Measurements from ENCODE around the gene TMEM8B. TPM values are rescaled to one million over a fixed set of nuclear protein-coding genes. Genes with fewer than 3 reads are reported as not detected.
A peak's percentile ranks its signal among the peaks of the same experiment; 100 is the strongest.

TMEM8B gene
- total RNA-seq, 4 donors from 2014 or later, result 7.8 to 21.3 (median 9.6) TPM

DNA sequence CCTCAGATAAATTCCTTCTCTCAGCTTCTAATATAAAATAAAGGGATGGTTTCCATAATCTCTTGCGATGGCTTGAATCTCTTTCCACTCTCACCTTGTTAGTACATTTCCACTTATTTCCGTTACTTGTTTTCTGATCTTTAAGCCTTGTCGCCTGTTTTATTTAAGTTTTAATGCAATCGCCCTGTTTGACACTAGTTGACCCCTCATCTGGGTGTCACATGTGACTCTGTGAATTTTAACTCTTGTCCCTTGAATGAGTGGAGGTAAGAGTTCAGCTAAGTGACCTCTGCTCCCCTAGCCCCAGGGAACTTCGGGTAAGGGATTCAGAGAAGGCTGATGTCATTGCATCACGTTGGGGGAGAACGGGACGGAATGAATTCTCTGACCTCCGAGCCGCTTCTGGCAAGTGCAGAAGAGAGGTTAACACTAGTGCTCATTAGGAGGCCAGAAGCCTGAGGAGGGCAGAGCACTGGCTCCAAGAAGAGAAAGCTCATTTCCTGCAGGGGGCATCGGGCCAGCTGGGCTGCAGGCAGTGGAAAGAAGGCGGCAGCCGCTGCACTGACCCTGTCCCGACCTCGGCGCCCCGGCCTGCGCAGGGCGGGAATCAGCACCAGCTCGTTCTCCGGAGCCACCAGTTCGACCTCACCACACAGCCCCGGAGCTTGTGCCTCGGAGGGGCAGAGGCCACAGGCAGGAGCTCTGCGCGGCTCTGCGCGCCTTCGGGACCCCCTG is 14.8 kb upstream of the TMEM8B start:
- intact Hi-C loops (cut with DNase I; ENCODE audit: low total_unique reads), result no loop called here

DNA sequence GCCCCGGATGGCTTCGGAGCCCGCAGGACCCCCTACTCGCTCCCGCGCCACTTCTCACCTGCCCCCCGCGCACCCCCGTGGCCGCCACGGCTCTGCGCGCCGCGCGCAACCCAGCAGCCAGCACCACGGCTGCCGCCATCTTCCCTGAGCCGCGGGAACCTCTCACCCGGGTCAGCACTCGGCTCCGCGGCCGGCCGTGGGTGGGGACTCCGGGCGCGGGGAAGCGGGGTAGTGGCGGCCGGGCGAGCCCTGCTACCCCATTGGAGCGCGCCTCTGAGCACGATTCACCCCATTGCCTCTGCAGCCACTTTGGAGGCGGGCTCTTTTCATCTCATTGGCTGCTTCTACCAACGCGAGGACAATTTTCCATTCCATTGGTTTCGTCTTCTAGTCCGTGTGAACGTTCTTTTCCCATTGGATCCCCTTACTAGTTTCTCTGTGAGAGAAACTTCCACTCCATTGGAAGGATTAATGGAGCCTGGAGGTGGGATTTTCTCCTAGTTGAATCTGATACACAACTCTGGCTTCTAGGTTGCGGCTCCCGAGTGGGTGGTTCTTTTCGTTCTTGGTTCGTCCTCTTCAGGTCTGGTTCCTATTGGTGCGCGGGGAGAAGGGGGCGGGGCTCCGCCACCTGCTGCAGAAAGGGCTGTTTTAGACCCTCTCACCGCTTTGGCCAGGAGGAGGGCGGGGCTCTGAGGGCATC is 14.0 kb upstream of the TMEM8B start, which contains the start of gene HINT2:
Gene HINT2 (minus strand): TSS at position 202 of the 703 bp plus-strand sequence. CDS start 63 bp downstream, at position 139.
- Histone ChIP-seq H3K36me3 (no peaks in the 10 kb centered on the region), H3K27ac (peak within 1 kb of the TSS; percentile 100), H3K9me3 (no peaks in the 10 kb centered on the region), H3K4me3 (peak within 1 kb of the TSS; percentile 74 to 100 (median 90)), H3K27me3 (no peaks in the 10 kb centered on the region), H3K4me1 (peaks cover 21 to 38% (median 30%) of the 10 kb centered on the region in 4 donors)
- DNase-seq, result peak; percentile 99
- intact Hi-C loops (cut with DNase I; ENCODE audit: low total_unique reads), result no loop called here
- in situ Hi-C loops (cut with MboI; ENCODE audit: low pct_ligation_motif_present in 1 of 4, low pct_unique_long_range_greater_than_20kb in 1 of 4, low sequenced_read_pairs in 3 of 4), result loop anchor here in 1 of 4 donors (10.0 kb wide), 1 partner anchor 80 kb away; the partner anchor contains the start of genes CREB3 and TLN1
- TF ChIP-seq, protein P1, sequence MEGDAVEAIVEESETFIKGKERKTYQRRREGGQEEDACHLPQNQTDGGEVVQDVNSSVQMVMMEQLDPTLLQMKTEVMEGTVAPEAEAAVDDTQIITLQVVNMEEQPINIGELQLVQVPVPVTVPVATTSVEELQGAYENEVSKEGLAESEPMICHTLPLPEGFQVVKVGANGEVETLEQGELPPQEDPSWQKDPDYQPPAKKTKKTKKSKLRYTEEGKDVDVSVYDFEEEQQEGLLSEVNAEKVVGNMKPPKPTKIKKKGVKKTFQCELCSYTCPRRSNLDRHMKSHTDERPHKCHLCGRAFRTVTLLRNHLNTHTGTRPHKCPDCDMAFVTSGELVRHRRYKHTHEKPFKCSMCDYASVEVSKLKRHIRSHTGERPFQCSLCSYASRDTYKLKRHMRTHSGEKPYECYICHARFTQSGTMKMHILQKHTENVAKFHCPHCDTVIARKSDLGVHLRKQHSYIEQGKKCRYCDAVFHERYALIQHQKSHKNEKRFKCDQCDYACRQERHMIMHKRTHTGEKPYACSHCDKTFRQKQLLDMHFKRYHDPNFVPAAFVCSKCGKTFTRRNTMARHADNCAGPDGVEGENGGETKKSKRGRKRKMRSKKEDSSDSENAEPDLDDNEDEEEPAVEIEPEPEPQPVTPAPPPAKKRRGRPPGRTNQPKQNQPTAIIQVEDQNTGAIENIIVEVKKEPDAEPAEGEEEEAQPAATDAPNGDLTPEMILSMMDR (IDR thresholded peaks at IDR 0.05), result peak in 1 of 5 experiments; percentile 16
- TF ChIP-seq POLR2AphosphoS5 (IDR thresholded peaks at IDR 0.05), result peak; percentile 93 to 98 (median 98)
- no peak for TF ChIP-seq EP300 (IDR thresholded peaks at IDR 0.05; ENCODE audit: low read depth)
- peak; percentile 97 for TF ChIP-seq POLR2A (IDR thresholded peaks at IDR 0.05)
- 0% methylated on average over 47 of the region's 52 CpGs; no CpG with 5 or more reads in 1 of the 2 donors for WGBS, 2 donors (ENCODE audit: low coverage in 1 of 2)

More for the DNA sequence above, 14.8 kb upstream of the TMEM8B start:
- Histone ChIP-seq H3K36me3 (no peaks in the 10 kb centered on the region), H3K9me3 (no peaks in the 10 kb centered on the region), H3K4me3 (peak overlapping the region; percentile 74 to 100 (median 90)), H3K4me1 (peaks cover 21 to 38% (median 30%) of the 10 kb centered on the region in 4 donors), H3K27me3 (no peaks in the 10 kb centered on the region), H3K27ac (peak overlapping the region; percentile 100)
- in situ Hi-C loops (cut with MboI; ENCODE audit: low pct_ligation_motif_present in 1 of 4, low pct_unique_long_range_greater_than_20kb in 1 of 4, low sequenced_read_pairs in 3 of 4), result loop anchor here in 1 of 4 donors (10.0 kb wide), 1 partner anchor 79 kb away; the partner anchor contains the start of genes CREB3 and TLN1
- peak; percentile 75 for DNase-seq
- 5 to 16% methylated on average over 4 to 28 of the region's 29 CpGs for WGBS, 2 donors (ENCODE audit: low coverage in 1 of 2)
- TF ChIP-seq EP300 (IDR thresholded peaks at IDR 0.05; ENCODE audit: low read depth), result no peak
- TF ChIP-seq POLR2AphosphoS5 (IDR thresholded peaks at IDR 0.05), result peak; percentile 23 to 87 (median 42)
- TF ChIP-seq POLR2A (IDR thresholded peaks at IDR 0.05), result no peak
- TF ChIP-seq, protein P1 (IDR thresholded peaks at IDR 0.05), result peak; percentile 16 to 48 (median 29)

DNA sequence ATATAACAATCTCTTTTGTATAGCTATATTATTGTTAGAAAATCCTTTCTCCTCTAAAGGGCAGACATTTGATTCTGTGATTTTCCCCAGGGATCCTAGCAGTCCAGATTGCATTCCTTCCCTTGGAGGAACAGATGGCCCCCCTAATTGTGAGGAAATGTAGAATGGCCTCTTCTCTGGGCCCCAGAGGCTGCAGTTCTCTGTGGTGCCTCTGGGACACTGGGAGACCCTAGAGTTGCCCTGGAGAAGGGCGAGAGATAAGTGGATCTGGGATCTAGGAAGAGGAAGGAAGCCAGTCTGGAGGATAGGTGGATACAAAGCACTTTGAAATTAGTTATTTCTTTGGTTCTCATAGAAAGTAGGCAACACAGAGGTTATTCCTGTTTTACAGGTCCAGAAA is 12.3 kb upstream of the TMEM8B start:
- in situ Hi-C loops (cut with MboI; ENCODE audit: low pct_ligation_motif_present in 1 of 4, low pct_unique_long_range_greater_than_20kb in 1 of 4, low sequenced_read_pairs in 3 of 4), result loop anchor here in 1 of 4 donors (10.0 kb wide), 1 partner anchor 82 kb away; the partner anchor contains the start of genes CREB3 and TLN1
- no peak overlapping the region for H3K4me3 ChIP-seq
- H3K9me3 ChIP-seq, result no peaks in the 10 kb centered on the region
- intact Hi-C loops (cut with DNase I; ENCODE audit: low total_unique reads), result no loop called here
- no peak overlapping the region for H3K27ac ChIP-seq
- H3K4me1 ChIP-seq, result peaks cover 12 to 30% (median 24%) of the 10 kb centered on the region in 4 donors
- no peak for DNase-seq
- 80 to 82% methylated on average over 1 of the region's 1 CpG for whole genome bisulfite sequencing, 2 donors (ENCODE audit: low coverage in 1 of 2)
- no peak for TF ChIP-seq POLR2A (IDR thresholded peaks at IDR 0.05)
- TF ChIP-seq, protein P1 (IDR thresholded peaks at IDR 0.05), result no peak
- TF ChIP-seq EP300 (IDR thresholded peaks at IDR 0.05; ENCODE audit: low read depth), result no peak
- TF ChIP-seq POLR2AphosphoS5 (IDR thresholded peaks at IDR 0.05), result no peak
- no peaks in the 10 kb centered on the region for H3K27me3 ChIP-seq
- no peaks in the 10 kb centered on the region for H3K36me3 ChIP-seq

DNA sequence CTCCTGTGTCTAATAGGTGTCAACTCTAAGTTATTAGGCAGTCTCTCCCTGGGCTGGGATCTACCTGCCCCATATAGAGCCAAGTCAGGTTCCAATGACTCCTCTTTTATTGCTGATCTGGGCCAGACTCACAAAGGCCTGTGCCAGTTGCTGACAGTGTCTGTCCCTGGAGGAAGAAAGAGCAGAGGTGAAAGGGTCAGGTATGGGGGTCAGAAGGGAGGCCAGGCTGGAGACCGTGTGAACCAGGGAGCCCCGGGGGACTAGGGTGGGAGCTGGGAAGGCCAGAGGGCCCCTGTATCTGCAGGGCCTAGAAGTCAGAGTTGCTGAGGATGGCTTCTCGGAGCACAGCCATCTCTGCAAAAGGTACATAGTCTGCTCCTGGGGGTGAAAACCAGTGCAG is 10.7 kb upstream of the TMEM8B start:
- Histone ChIP-seq H3K9me3 (no peaks in the 10 kb centered on the region), H3K27me3 (no peaks in the 10 kb centered on the region), H3K36me3 (no peaks in the 10 kb centered on the region), H3K27ac (no peak overlapping the region), H3K4me3 (no peak overlapping the region), H3K4me1 (peaks cover 9 to 16% (median 11%) of the 10 kb centered on the region in 4 donors)
- TF ChIP-seq POLR2A (IDR thresholded peaks at IDR 0.05), result no peak
- TF ChIP-seq EP300 (IDR thresholded peaks at IDR 0.05; ENCODE audit: low read depth), result no peak
- TF ChIP-seq POLR2AphosphoS5 (IDR thresholded peaks at IDR 0.05), result no peak
- TF ChIP-seq, protein P1 (IDR thresholded peaks at IDR 0.05), result no peak
- in situ Hi-C loops (cut with MboI; ENCODE audit: low pct_ligation_motif_present in 1 of 4, low pct_unique_long_range_greater_than_20kb in 1 of 4, low sequenced_read_pairs in 3 of 4) (loop anchor here in 1 of 4 donors (10.0 kb wide), 1 partner anchor 84 kb away; the partner anchor contains the start of genes CREB3 and TLN1), intact Hi-C loops (cut with DNase I; ENCODE audit: low total_unique reads) (no loop called here)
- DNase-seq, result no peak
- WGBS, 2 donors (ENCODE audit: low coverage in 1 of 2), result 82% methylated on average over 3 of the region's 3 CpGs; no CpG with 5 or more reads in 1 of the 2 donors

All from transverse colon (tissue), 4 donors.